Stomach (tissue), 9 donors: ENCODE measurements around the gene EFCAB11. TPM values are rescaled to one million over a fixed set of nuclear protein-coding genes. Genes with fewer than 3 reads are reported as not detected.

Experiments used
- DNase-seq, 2 donors: peaks; one replicate each; pipeline versions ENCODE4 v3.0.0 to v3.0.0-alpha.2; 2013 to 2019
- H3K27ac ChIP-seq, 5 donors: fragments of 200-600 bp in 4 of 5; sonication (generic) in 4 of 5; one replicate each; pipeline ENCODE4 v1.5.1; 2013 to 2019; ENCODE audit warnings: mild to moderate bottlenecking in 1 of 5, moderate library complexity in 1 of 5
- H3K27me3 ChIP-seq, 3 donors: fragments of 200-600 bp; sonication (generic); one replicate each; pipeline ENCODE4 v1.5.1; 2017 to 2019; ENCODE audit warnings: mixed run types in 1 of 3
- H3K36me3 ChIP-seq, 4 donors: fragments of 200-600 bp; sonication (generic); 1 replicate in 3 of 4; 2 replicates in 1 of 4; pipeline ENCODE4 v1.5.1; 2016 to 2019
- H3K4me1 ChIP-seq, 4 donors: fragments of 200-600 bp; sonication (generic); one replicate each; pipeline ENCODE4 v1.5.1; 2016 to 2019
- H3K4me3 ChIP-seq, 4 donors: fragments of 200-600 bp; sonication (generic) in 3 of 4; one replicate each; pipeline ENCODE4 v1.5.1; 2016 to 2019; ENCODE audit warnings: mild to moderate bottlenecking in 1 of 4
- H3K9me3 ChIP-seq, 4 donors: fragments of 200-600 bp; sonication (generic); one replicate each; pipeline ENCODE4 v1.5.1; 2016 to 2019
- EP300 ChIP-seq: sonication (generic); formaldehyde crosslinking; IDR thresholded peaks from one replicate; pipeline ENCODE4 v1.6.1; 2017; ENCODE audit warnings: antibody characterized with exemption
- POLR2A ChIP-seq, 4 donors: fragments of 450-650 bp; IDR thresholded peaks; one replicate each; pipeline ENCODE4 v1.6.1; 2016; ENCODE audit warnings: antibody characterized with exemption in 4 of 4, control low read depth in 2 of 4, mild to moderate bottlenecking in 1 of 4, moderate library complexity in 1 of 4
- POLR2AphosphoS5 ChIP-seq, 3 donors: sonication (generic); formaldehyde crosslinking; IDR thresholded peaks; one replicate each; pipeline ENCODE4 v1.6.1; 2016; ENCODE audit warnings: antibody characterized with exemption in 3 of 3
- WGBS, 5 donors: extraction: QIAGEN DNeasy Blood & Tissue Kit in 3 of 5; methylation state at CpG; one replicate each; pipeline versions ENCODE4 v1.1.5 to v1.1.7; 2013 to 2018; 5-methylcytosine and 5-hydroxymethylcytosine counted together
- intact Hi-C: fragments of 100-400 bp; cut with DNase I; formaldehyde crosslinking; loops from one replicate; pipeline ENCODE4 v1.15.1; 2023; ENCODE audit warnings: low total_unique reads
- polyA plus RNA-seq, 3 donors: library from polyadenylated mRNA; stranded (reverse); fragments of 200-250 nt; gene quantifications; one replicate each; pipeline ENCODE4 v1.2.3, GENCODE V29; 2013
- total RNA-seq, 5 donors: library from RNA; depleted of rRNA; stranded (reverse); fragments of >200 nt; gene quantifications; one replicate each; pipeline versions ENCODE4 v1.1.0 to v1.2.3, GENCODE V29; 2014 to 2016
- TF ChIP-seq, protein P1 (sequence below), 7 experiments: fragments of 450-650 bp in 4 of 7; fragments of 200-600 bp in 3 of 7; sonication (generic) in 3 of 7; IDR thresholded peaks; one replicate each; pipeline ENCODE4 v1.5.1; 2016 to 2019; ENCODE audit warnings: antibody characterized with exemption in 7 of 7, control low read depth in 2 of 7, mild to moderate bottlenecking in 1 of 7
- donor health status: healthy with polysubstance abuse.
- donor health status: Bipolar disorder and iron deficiency.
- donor health status: healthy.

The EFCAB11 gene
- total and polyA plus RNA-seq, 8 donors = 4.5 to 20.4 (median 10.0) TPM

DNA sequence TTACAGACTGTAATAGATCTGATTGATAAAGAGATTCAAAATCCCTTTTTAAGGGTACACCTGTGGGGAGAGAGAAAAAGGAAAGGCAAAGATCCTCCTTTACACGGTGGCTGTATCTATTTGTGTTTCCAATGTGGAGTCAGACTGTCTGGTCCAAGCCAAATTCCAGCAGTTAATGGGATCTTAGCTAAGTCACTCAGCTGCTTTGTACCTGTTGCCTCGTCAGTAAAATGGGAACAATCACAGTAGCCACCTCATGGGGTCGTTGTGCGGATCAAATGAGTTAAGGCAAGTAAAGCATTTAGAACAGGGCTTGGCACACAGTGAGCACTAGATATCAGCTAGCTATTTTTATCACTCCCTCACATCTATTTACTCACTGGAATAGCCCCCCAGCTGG is 46.9 kb downstream of the EFCAB11 start:
- intact Hi-C loops = no loop called here
- H3K9me3 ChIP-seq = no peaks in the 10 kb centered on the region
- 80 to 89% (median 85%) methylated on average over 4 of the region's 4 CpGs for WGBS, 5 donors
- H3K27me3 ChIP-seq = no peaks in the 10 kb centered on the region
- H3K27ac ChIP-seq = no peak overlapping the region
- H3K4me3 ChIP-seq = no peak overlapping the region
- no peaks in the 10 kb centered on the region for H3K36me3 ChIP-seq
- peaks cover 8 to 34% (median 18%) of the 10 kb centered on the region in 4 donors for H3K4me1 ChIP-seq
- TF ChIP-seq EP300 (no peak), POLR2A (IDR thresholded peaks at IDR 0.05) (no peak), POLR2AphosphoS5 (IDR thresholded peaks at IDR 0.05) (no peak)
- TF ChIP-seq, protein P1, sequence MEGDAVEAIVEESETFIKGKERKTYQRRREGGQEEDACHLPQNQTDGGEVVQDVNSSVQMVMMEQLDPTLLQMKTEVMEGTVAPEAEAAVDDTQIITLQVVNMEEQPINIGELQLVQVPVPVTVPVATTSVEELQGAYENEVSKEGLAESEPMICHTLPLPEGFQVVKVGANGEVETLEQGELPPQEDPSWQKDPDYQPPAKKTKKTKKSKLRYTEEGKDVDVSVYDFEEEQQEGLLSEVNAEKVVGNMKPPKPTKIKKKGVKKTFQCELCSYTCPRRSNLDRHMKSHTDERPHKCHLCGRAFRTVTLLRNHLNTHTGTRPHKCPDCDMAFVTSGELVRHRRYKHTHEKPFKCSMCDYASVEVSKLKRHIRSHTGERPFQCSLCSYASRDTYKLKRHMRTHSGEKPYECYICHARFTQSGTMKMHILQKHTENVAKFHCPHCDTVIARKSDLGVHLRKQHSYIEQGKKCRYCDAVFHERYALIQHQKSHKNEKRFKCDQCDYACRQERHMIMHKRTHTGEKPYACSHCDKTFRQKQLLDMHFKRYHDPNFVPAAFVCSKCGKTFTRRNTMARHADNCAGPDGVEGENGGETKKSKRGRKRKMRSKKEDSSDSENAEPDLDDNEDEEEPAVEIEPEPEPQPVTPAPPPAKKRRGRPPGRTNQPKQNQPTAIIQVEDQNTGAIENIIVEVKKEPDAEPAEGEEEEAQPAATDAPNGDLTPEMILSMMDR (IDR thresholded peaks at IDR 0.05) = no peak
- no peak for DNase-seq

- Histone ChIP-seq H3K4me1 (peaks cover 0 to 21% (median 9%) of the 10 kb centered on the region in 4 donors), H3K9me3 (no peaks in the 10 kb centered on the region), H3K27ac (no peak overlapping the region), H3K36me3 (no peaks in the 10 kb centered on the region), H3K27me3 (no peaks in the 10 kb centered on the region), H3K4me3 (no peak overlapping the region)
- intact Hi-C loops = no loop called here
- TF ChIP-seq POLR2A (IDR thresholded peaks at IDR 0.05) (no peak), POLR2AphosphoS5 (IDR thresholded peaks at IDR 0.05) (no peak), EP300 (no peak)
- TF ChIP-seq, protein P1 (IDR thresholded peaks at IDR 0.05) = no peak
- DNase-seq = no peak
Measured at GRCh38 chr14:89906000-89906399, 48.5 kb downstream of the EFCAB11 start.

GRCh38 chr14:89903340-89903952 is 51.1 kb downstream of the EFCAB11 start:
- H3K27me3 ChIP-seq = no peaks in the 10 kb centered on the region
- 18 to 39% (median 30%) methylated on average over 4 of the region's 4 CpGs for WGBS, 5 donors
- intact Hi-C loops = no loop called here
- DNase-seq = no peak
- TF ChIP-seq EP300 (no peak), POLR2AphosphoS5 (IDR thresholded peaks at IDR 0.05) (no peak), POLR2A (IDR thresholded peaks at IDR 0.05) (no peak)
- TF ChIP-seq, protein P1 (IDR thresholded peaks at IDR 0.05) = no peak
- no peaks in the 10 kb centered on the region for H3K36me3 ChIP-seq
- no peaks in the 10 kb centered on the region for H3K9me3 ChIP-seq
- H3K4me3 ChIP-seq = no peak overlapping the region
- peaks cover 0 to 16% (median 6%) of the 10 kb centered on the region in 4 donors for H3K4me1 ChIP-seq
- H3K27ac ChIP-seq = no peak overlapping the region

- intact Hi-C loops = no loop called here
- no peaks in the 10 kb centered on the region for H3K36me3 ChIP-seq
- peak in 1 of 2 donors; percentile 16 for DNase-seq
- no peak overlapping the region for H3K27ac ChIP-seq
- WGBS, 5 donors = 41 to 63% (median 50%) methylated on average over 4 of the region's 4 CpGs
- TF ChIP-seq POLR2A (IDR thresholded peaks at IDR 0.05) (no peak), POLR2AphosphoS5 (IDR thresholded peaks at IDR 0.05) (no peak), EP300 (no peak)
- TF ChIP-seq, protein P1 (IDR thresholded peaks at IDR 0.05) = no peak
- H3K27me3 ChIP-seq = no peaks in the 10 kb centered on the region
- H3K4me3 ChIP-seq = no peak overlapping the region
- H3K4me1 ChIP-seq = peaks cover 0 to 16% (median 6%) of the 10 kb centered on the region in 4 donors
- H3K9me3 ChIP-seq = no peaks in the 10 kb centered on the region
Measured at GRCh38 chr14:89902881-89903280, 51.6 kb downstream of the EFCAB11 start.
